GM12891 (cell line): ENCODE data around the gene NACAD.

ENCODE experiments used
- POLR2A ChIP-seq: IDR thresholded peaks from 2 replicates; pipeline ENCODE4 v1.6.1; 2011; ENCODE audit warnings: low read depth, low read length, control low read depth
- POLR2AphosphoS5 ChIP-seq: IDR thresholded peaks from 2 replicates; pipeline ENCODE4 v1.6.1; 2011; ENCODE audit warnings: low read depth, low read length, control low read depth
- TAF1 ChIP-seq: IDR thresholded peaks from 2 replicates; pipeline ENCODE4 v1.6.1; 2011; ENCODE audit warnings: low read depth, low read length, control low read depth

DNA sequence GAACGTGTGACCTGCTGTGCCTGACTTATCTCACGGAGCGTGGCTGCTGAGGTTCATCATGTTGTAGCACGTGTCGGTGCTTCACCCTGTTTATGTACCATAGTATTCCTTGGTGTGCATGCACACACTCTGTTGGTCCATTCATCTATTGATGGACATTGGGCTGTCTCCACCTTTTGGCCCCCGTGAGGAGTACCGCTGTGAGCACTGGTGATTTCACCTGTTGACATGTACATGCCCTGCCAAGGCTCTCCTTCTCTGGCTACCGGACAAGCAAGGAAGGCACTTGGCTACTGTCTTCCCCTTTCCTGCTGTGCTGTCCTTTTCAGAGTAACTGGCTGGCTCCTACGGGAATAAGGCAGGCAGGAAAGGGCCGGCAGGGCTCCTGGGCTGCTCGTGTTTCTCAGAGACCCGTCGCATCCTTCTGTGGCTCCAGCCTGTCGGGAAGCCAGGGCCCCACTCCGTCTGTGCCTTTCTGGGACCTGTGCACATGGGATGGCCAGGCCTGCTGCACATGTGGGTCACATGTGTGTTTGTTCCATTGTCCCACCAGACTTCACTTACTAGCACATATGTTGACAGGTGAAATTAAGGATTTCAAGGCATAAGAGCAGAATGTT lies 40.5 kb upstream of the NACAD start:
- TF ChIP-seq POLR2A = no peak
- TF ChIP-seq POLR2AphosphoS5 = no peak
- TF ChIP-seq TAF1 = no peak
